Lower lobe of right lung (tissue), 2 donors: ENCODE results near the gene COL12A1. TPM values are rescaled to one million over a fixed set of nuclear protein-coding genes. Genes with fewer than 3 reads are reported as not detected.

Source experiments
- ATAC-seq, 2 donors: fragments of 200-7000 bp; cut with Tn5 transposase; one replicate each; pipeline ENCODE4 v1.9.1; 2020 to 2022; ENCODE audit warnings: mild to moderate bottlenecking in 2 of 2, moderate library complexity in 2 of 2
- DNase-seq: peaks from one replicate; pipeline ENCODE4 v3.0.0-alpha.2; 2020
- H3K27ac ChIP-seq: fragments of 200-600 bp; one replicate; pipeline ENCODE4 v1.8.0; 2022
- H3K27me3 ChIP-seq: fragments of 200-600 bp; one replicate; pipeline ENCODE4 v1.8.0; 2022; ENCODE audit warnings: low read depth
- H3K36me3 ChIP-seq: fragments of 200-600 bp; one replicate; pipeline ENCODE4 v1.8.0; 2022; ENCODE audit warnings: mild to moderate bottlenecking
- H3K4me1 ChIP-seq: fragments of 200-600 bp; one replicate; pipeline ENCODE4 v1.8.0; 2022
- H3K4me3 ChIP-seq: fragments of 200-600 bp; one replicate; pipeline ENCODE4 v1.8.0; 2022; ENCODE audit warnings: mild to moderate bottlenecking
- H3K9me3 ChIP-seq: fragments of 200-600 bp; one replicate; pipeline ENCODE4 v1.8.0; 2022
- CTCF ChIP-seq: fragments of 200-600 bp; IDR thresholded peaks from one replicate; pipeline ENCODE4 v1.8.0; 2022; ENCODE audit warnings: antibody characterized with exemption, mild to moderate bottlenecking
- intact Hi-C: fragments of 100-400 bp; cut with DNase I; formaldehyde crosslinking; loops from one replicate; pipeline ENCODE4 v1.11.0; 2022
- total RNA-seq: library from RNA; stranded (reverse); fragmentation: NEBNext Ultra II Directional; extraction: Animal tissue kit (Norgen Biotek cat#: 25700); gene quantifications from one replicate; pipeline ENCODE4 v1.2.1, GENCODE V29; 2021
- donor health status: DM: no; HTN: yes; CAD: no; lungs with severe emphysema.

The COL12A1 gene
- total RNA-seq, 1 donor from 2014 or later = 36.6 TPM

GRCh38 chr6:75230484-75231325 is 24.9 kb upstream of the COL12A1 start:
- no peak overlapping the region for H3K27ac ChIP-seq
- H3K27me3 ChIP-seq = no peaks in the 10 kb centered on the region
- no peaks in the 10 kb centered on the region for H3K4me1 ChIP-seq
- H3K36me3 ChIP-seq = no peaks in the 10 kb centered on the region
- TF ChIP-seq CTCF = peak; percentile 75
- peak; percentile 69 to 76 for ATAC-seq
- intact Hi-C loops = no loop called here
- DNase-seq = no peak
- H3K9me3 ChIP-seq = no peaks in the 10 kb centered on the region
- no peak overlapping the region for H3K4me3 ChIP-seq

GRCh38 chr6:75224303-75224926 is 18.6 kb upstream of the COL12A1 start:
- Histone ChIP-seq H3K36me3 (no peaks in the 10 kb centered on the region), H3K4me3 (no peak overlapping the region), H3K4me1 (no peaks in the 10 kb centered on the region), H3K9me3 (no peaks in the 10 kb centered on the region), H3K27ac (no peak overlapping the region), H3K27me3 (no peaks in the 10 kb centered on the region)
- DNase-seq (no peak), ATAC-seq (no peak)
- intact Hi-C loops = no loop called here
- TF ChIP-seq CTCF = no peak

- H3K27ac ChIP-seq = no peak overlapping the region
- no peaks in the 10 kb centered on the region for H3K27me3 ChIP-seq
- no peaks in the 10 kb centered on the region for H3K36me3 ChIP-seq
Observed at GRCh38 chr6:75223428-75223827, 17.6 kb upstream of the COL12A1 start.

GRCh38 chr6:75222261-75222660 is 16.4 kb upstream of the COL12A1 start:
- no peak for TF ChIP-seq CTCF
- Histone ChIP-seq H3K27ac (no peak overlapping the region), H3K27me3 (no peaks in the 10 kb centered on the region), H3K9me3 (no peaks in the 10 kb centered on the region), H3K4me3 (no peak overlapping the region), H3K36me3 (no peaks in the 10 kb centered on the region), H3K4me1 (peaks cover 5% of the 10 kb centered on the region)
- DNase-seq = no peak
- intact Hi-C loops = no loop called here
- ATAC-seq = no peak

More at GRCh38 chr6:75223428-75223827, 17.6 kb upstream of the COL12A1 start:
- ATAC-seq = no peak
- TF ChIP-seq CTCF = no peak
- DNase-seq = no peak
- intact Hi-C loops = no loop called here
- Histone ChIP-seq H3K4me1 (no peaks in the 10 kb centered on the region), H3K4me3 (no peak overlapping the region), H3K9me3 (no peaks in the 10 kb centered on the region)

- no peak for DNase-seq
- TF ChIP-seq CTCF = no peak
- H3K27me3 ChIP-seq = no peaks in the 10 kb centered on the region
- ATAC-seq = no peak
- intact Hi-C loops = no loop called here
- no peaks in the 10 kb centered on the region for H3K9me3 ChIP-seq
- H3K27ac ChIP-seq = no peak overlapping the region
- no peaks in the 10 kb centered on the region for H3K36me3 ChIP-seq
- no peak overlapping the region for H3K4me3 ChIP-seq
- H3K4me1 ChIP-seq = peaks cover 5% of the 10 kb centered on the region
Observed at GRCh38 chr6:75221116-75221515, 15.3 kb upstream of the COL12A1 start.
